HepG2 (cell line): ENCODE results near the gene RBPJ. TPM values are rescaled to one million over a fixed set of nuclear protein-coding genes. Genes with fewer than 3 reads are reported as not detected.
A peak's percentile ranks its signal among the peaks of the same experiment; 100 is the strongest.

Experiments used
- ATAC-seq: fragments of 200-7000 bp; cut with Tn5 transposase; 3 replicates; pipeline ENCODE4 v1.9.1; 2020; ENCODE audit warnings: mild to moderate bottlenecking, moderate library complexity
- BruUV-seq: library from RNA; stranded (reverse); fragments of 400-500 nt; replicated peaks from 2 replicates; lab custom pipeline; 2021; lab: Mats Ljungman, UMichigan
- CTCF ChIA-PET: fragments of 300-600 bp; formaldehyde crosslinking; extraction: SDS; loops from one replicate; lab custom pipeline; 2021; ENCODE audit warnings: low total read pairs, inconsistent platforms, low intra/inter-chr PET ratio; lab: Yijun Ruan, JAX
- POLR2A ChIA-PET: fragments of 350-600 bp; sonication (Branson Sonifier 250); formaldehyde crosslinking; loops from one replicate; lab custom pipeline; 2020; ENCODE audit warnings: antibody characterized with exemption, inconsistent platforms; lab: Yijun Ruan, JAX
- DNase-seq: peaks from one replicate; pipeline ENCODE4 v3.0.0-alpha.2; 2015; ENCODE audit warnings: low spot score
- FAIRE-seq: peaks from 3 replicates; lab custom pipeline; 2011; peaks lifted over from hg19 to GRCh38; lab: Jason Lieb, UNC
- H2AFZ ChIP-seq: one replicate; pipeline ENCODE4 v1.6.1; 2011; ENCODE audit warnings: low read length, inconsistent platforms
- H3K27ac ChIP-seq: fragments of 300-600 bp; 3 replicates; pipeline ENCODE4 v1.8.0; 2011; ENCODE audit warnings: mixed run types, mild to moderate bottlenecking, mixed read lengths, low read length, inconsistent platforms; ENCODE audit not compliant: insufficient read depth; ENCODE audit errors: extremely low read length
- H3K27me3 ChIP-seq, 2 experiments: fragments of 200-600 bp in 1 of 2; 2 replicates in 1 of 2; 3 replicates in 1 of 2; pipeline versions ENCODE4 v1.6.0 to v1.8.0; 2011; ENCODE audit warnings: low read length in 2 of 2, mild to moderate bottlenecking in 2 of 2, moderate library complexity in 2 of 2, inconsistent platforms in 1 of 2; ENCODE audit not compliant: insufficient read depth in 2 of 2, control insufficient read depth in 1 of 2
- H3K36me3 ChIP-seq, 2 experiments: fragments of 200-600 bp in 1 of 2; replicated peaks in 1 of 2; 2 replicates in 1 of 2; 3 replicates in 1 of 2; pipeline versions ENCODE4 v1.5.1 to v1.8.0; 2011; ENCODE audit warnings: low read length in 2 of 2, inconsistent platforms in 1 of 2; ENCODE audit not compliant: insufficient read depth in 2 of 2, control insufficient read depth in 1 of 2
- H3K4me1 ChIP-seq: 2 replicates; pipeline ENCODE4 v1.5.1; 2012; ENCODE audit warnings: low read length, inconsistent platforms; ENCODE audit not compliant: insufficient read depth
- H3K4me2 ChIP-seq: 2 replicates; pipeline ENCODE4 v1.6.0; 2011; ENCODE audit warnings: low read depth, low read length, inconsistent platforms
- H3K4me3 ChIP-seq, 3 experiments: fragments of 200-600 bp in 1 of 3; sonication (generic), shearing (Covaris generic) in 1 of 3; replicated peaks in 1 of 3; 2 replicates each; pipeline ENCODE4 v1.5.1; 2011 to 2016; ENCODE audit warnings: low read length in 3 of 3, inconsistent platforms in 2 of 3, low read depth in 2 of 3, mild to moderate bottlenecking in 2 of 3, control low read depth in 1 of 3, mixed read lengths in 1 of 3; ENCODE audit not compliant: insufficient read depth in 1 of 3
- H3K79me2 ChIP-seq: one replicate; pipeline ENCODE4 v1.6.1; 2011; ENCODE audit warnings: low read length, inconsistent platforms; ENCODE audit not compliant: insufficient read depth
- H3K9ac ChIP-seq: 2 replicates; pipeline ENCODE4 v1.6.0; 2011; ENCODE audit warnings: mild to moderate bottlenecking, low read depth, low read length, inconsistent platforms; ENCODE audit not compliant: insufficient read depth
- H3K9me3 ChIP-seq: 2 replicates; pipeline ENCODE4 v1.5.1; 2012; ENCODE audit warnings: mild to moderate bottlenecking, low read length
- H4K20me1 ChIP-seq: 2 replicates; pipeline ENCODE4 v1.6.0; 2011; ENCODE audit warnings: inconsistent platforms, mild to moderate bottlenecking, low read length, moderate library complexity; ENCODE audit not compliant: insufficient read depth
- ARID3A ChIP-seq: IDR thresholded peaks from 2 replicates; pipeline ENCODE4 v1.6.1; 2012; ENCODE audit warnings: low read depth, low read length, improper control_type of control experiment
- CEBPG ChIP-seq: IDR thresholded peaks from 2 replicates; pipeline ENCODE4 v1.6.1; 2016
- CTCF ChIP-seq: sonication (generic); formaldehyde crosslinking; IDR thresholded peaks from 2 replicates; pipeline ENCODE4 v1.5.0; 2020; ENCODE audit warnings: mild to moderate bottlenecking, missing genetic modification reagents, moderate library complexity
- E2F1 ChIP-seq: sonication (generic); formaldehyde crosslinking; IDR thresholded peaks from 2 replicates; pipeline ENCODE4 v1.5.0; 2020; ENCODE audit warnings: missing genetic modification reagents
- FOXA3 ChIP-seq: IDR thresholded peaks from 2 replicates; pipeline ENCODE4 v1.6.1; 2016; ENCODE audit warnings: missing genetic modification reagents, missing compliant biosample characterization
- HNRNPL ChIP-seq: fragments of 200-400 bp; formaldehyde crosslinking; IDR thresholded peaks from 2 replicates; pipeline ENCODE4 v1.6.1; 2017; ENCODE audit warnings: mild to moderate bottlenecking, low read depth, low read length
- KLF9 ChIP-seq: IDR thresholded peaks from 2 replicates; pipeline ENCODE4 v1.6.1; 2016; ENCODE audit warnings: low read depth
- RAD21 ChIP-seq: fragments of 450-650 bp; formaldehyde crosslinking; IDR thresholded peaks from 2 replicates; pipeline ENCODE4 v1.5.0; 2020; ENCODE audit warnings: mild to moderate bottlenecking
- REXO4 ChIP-seq: sonication (generic); formaldehyde crosslinking; IDR thresholded peaks from 2 replicates; pipeline ENCODE4 v1.8.0; 2022; ENCODE audit warnings: missing genetic modification reagents, mild to moderate bottlenecking, borderline replicate concordance
- RFX1 ChIP-seq: fragments of 450-650 bp; IDR thresholded peaks from 2 replicates; pipeline ENCODE4 v1.6.1; 2017
- SMC3 ChIP-seq: IDR thresholded peaks from 2 replicates; pipeline ENCODE4 v1.6.1; 2011; ENCODE audit warnings: low read length, improper control_type of control experiment
- STAG1 ChIP-seq: sonication (generic); formaldehyde crosslinking; IDR thresholded peaks from 2 replicates; pipeline ENCODE4 v1.4.0; 2020; ENCODE audit warnings: missing genetic modification reagents
- ZNF101 ChIP-seq: sonication (generic); formaldehyde crosslinking; IDR thresholded peaks from 2 replicates; pipeline ENCODE4 v1.4.0; 2020; ENCODE audit warnings: mild to moderate bottlenecking, low read depth, missing genetic modification reagents, borderline replicate concordance
- ZNF569 ChIP-seq: sonication (generic); formaldehyde crosslinking; IDR thresholded peaks from 2 replicates; pipeline ENCODE4 v1.5.0; 2020; ENCODE audit warnings: mild to moderate bottlenecking, missing genetic modification reagents, moderate library complexity, borderline replicate concordance
- WGBS: methylation state at CpG from one replicate; pipeline ENCODE4 v1.1.6; 2017; ENCODE audit warnings: low lambda C conversion rate; 5-methylcytosine and 5-hydroxymethylcytosine counted together
- in situ Hi-C: cut with HindIII; loops from 2 replicates; pipeline ENCODE4 v1.10.0; 2017; ENCODE audit warnings: low pct_unique_long_range_greater_than_20kb; ENCODE audit not compliant: extremely low pct_ligation_motif_present
- intact Hi-C: fragments of 100-400 bp; cut with micrococcal nuclease; formaldehyde crosslinking; loops from one replicate; pipeline ENCODE4 v1.10.0; 2022; ENCODE audit not compliant: unreplicated experiment
- polyA plus RNA-seq, 8 experiments: library from polyadenylated mRNA; depleted of rRNA in 3 of 8; stranded (reverse) in 7 of 8; unstranded in 1 of 8; fragments of >200 nt; fragmentation: Illumina TruSeq in 4 of 8; extraction: Trizol in 4 of 8; gene quantifications; 2 replicates each; pipeline versions ENCODE4 v1.2.1 to v1.2.3, GENCODE V29; 2011 to 2016; ENCODE audit warnings: low read depth in 4 of 8, missing spikeins in 1 of 8, mixed read lengths in 1 of 8; ENCODE audit not compliant: insufficient read depth in 1 of 8
- total RNA-seq, 5 experiments: library from RNA; depleted of rRNA; stranded (reverse); fragments of >200 nt; fragmentation: Illumina TruSeq; extraction: Trizol; gene quantifications; 2 replicates each; pipeline ENCODE4 v1.2.3, GENCODE V29; 2016; ENCODE audit warnings: low read depth in 1 of 5

The RBPJ gene
- total and polyA plus RNA-seq, 2 of the 13 experiments (the other 11 are each of a cell fraction or from before 2014, with no cell fraction given) = 25.9 to 33.2 TPM

GRCh38 chr4:26410385-26411293, 89.8 kb downstream of the RBPJ start:
- peak; percentile 21 for FAIRE-seq
- peak; percentile 44 for DNase-seq

More at GRCh38 chr4:26410385-26411293, 89.8 kb downstream of the RBPJ start:
- intact Hi-C loops (loop anchor here (1.0 to 5.0 kb wide), 5 partner anchors 80 to 422 kb away; no protein-coding TSS in a partner anchor), in situ Hi-C loops (loop anchor here (5.0 to 25.0 kb wide), 2 partner anchors 83 to 373 kb away; no protein-coding TSS in a partner anchor)
- Histone ChIP-seq H2AFZ (no peak overlapping the region), H3K27me3 (no peaks in the 10 kb centered on the region), H3K36me3 (peaks cover 5 to 32% of the 10 kb centered on the region in 2 experiments; a peak in 4 of 5 replicates), H3K79me2 (no peaks in the 10 kb centered on the region), H3K4me1 (0 out of 2 replicates have a peak, but pooled peaks cover 6% of the 10 kb centered on the region), H3K27ac (no peak overlapping the region), H3K4me3 (no peak overlapping the region), H3K4me2 (no peak overlapping the region), H3K9me3 (peaks cover 8% of the 10 kb centered on the region), H3K9ac (no peak overlapping the region), H4K20me1 (peaks cover 8% of the 10 kb centered on the region; the same call in 1 of the 2 replicates)
- ChIA-PET POLR2A (no interaction called here), CTCF (interaction anchor here (0.8 to 3.9 kb wide), 5 partner anchors 80 to 422 kb away, joined by 4 to 22 read pairs (median 10); no protein-coding TSS in a partner anchor)
- TF ChIP-seq SMC3 = peak; percentile 25; the same call in 1 of the 2 replicates
- TF ChIP-seq E2F1 = no peak
- TF ChIP-seq CEBPG = no peak
- TF ChIP-seq ZNF569 (CRISPR knock-in tag) = no peak
- TF ChIP-seq FOXA3 (CRISPR knock-in tag) = no peak
- no peak for TF ChIP-seq KLF9 (CRISPR knock-in tag)
- peak; percentile 16; the same call in 1 of the 2 replicates for TF ChIP-seq ARID3A
- TF ChIP-seq ZNF101 (CRISPR knock-in tag) = no peak
- peak; percentile 75 for TF ChIP-seq STAG1 (CRISPR knock-in tag)
- TF ChIP-seq RFX1 = no peak
- peak; percentile 65 for TF ChIP-seq CTCF (CRISPR knock-in tag)
- no peak for TF ChIP-seq REXO4 (CRISPR knock-in tag)
- no peak for TF ChIP-seq HNRNPL
- TF ChIP-seq RAD21 (CRISPR knock-in tag) = 0 out of 2 replicates have a peak, but pooled peaks have one; percentile 25
- WGBS = 30% methylated on average over 2 of the region's 2 CpGs
- ATAC-seq = peak; percentile 60; the same call in 2 of the 3 replicates
- no TSS peak for BruUV-seq
